HG02759 (cell line): ENCODE measurements around the gene PALLD.

Source experiments
- ATAC-seq: cut with Tn5 transposase; IDR thresholded peaks from one replicate; pipeline ENCODE4 v1.9.1; 2021; ENCODE audit warnings: mild to moderate bottlenecking, moderate library complexity; ENCODE audit not compliant: unreplicated experiment

Gene PALLD

GRCh38 chr4:168882650-168883233 is 385.9 kb downstream of the PALLD start:
- ATAC-seq = no peak

GRCh38 chr4:168883513-168883912 is 386.7 kb downstream of the PALLD start:
- ATAC-seq = no peak

- no peak for ATAC-seq
These were observed 387.6 kb downstream of the PALLD start for GRCh38 chr4:168884251-168885124.

- ATAC-seq = no peak
These were observed 388.5 kb downstream of the PALLD start for GRCh38 chr4:168885400-168885799.

- no peak for ATAC-seq
These were observed 389.5 kb downstream of the PALLD start for GRCh38 chr4:168886351-168886750.

GRCh38 chr4:168887809-168888208 is 391.0 kb downstream of the PALLD start:
- ATAC-seq = no peak

- ATAC-seq = no peak
These were observed 391.9 kb downstream of the PALLD start for GRCh38 chr4:168888715-168889215.

GRCh38 chr4:168891086-168891485 is 394.2 kb downstream of the PALLD start:
- ATAC-seq = no peak

- no peak for ATAC-seq
These were observed 394.8 kb downstream of the PALLD start for GRCh38 chr4:168891688-168892087.

GRCh38 chr4:168892475-168892874 is 395.6 kb downstream of the PALLD start:
- no peak for ATAC-seq

- no peak for ATAC-seq
These were observed 396.4 kb downstream of the PALLD start for GRCh38 chr4:168893205-168893604.

GRCh38 chr4:168893807-168894206 is 397.0 kb downstream of the PALLD start:
- ATAC-seq = peak; percentile 58

GRCh38 chr4:168900080-168900479 is 403.2 kb downstream of the PALLD start:
- no peak for ATAC-seq

- no peak for ATAC-seq
These were observed 410.4 kb downstream of the PALLD start for GRCh38 chr4:168907119-168907698.

GRCh38 chr4:168908093-168908492 is 411.2 kb downstream of the PALLD start:
- no peak for ATAC-seq

- ATAC-seq = no peak
These were observed 412.0 kb downstream of the PALLD start for GRCh38 chr4:168908851-168909273.

GRCh38 chr4:168914095-168914494 is 417.2 kb downstream of the PALLD start:
- ATAC-seq = no peak

- ATAC-seq = no peak
These were observed 420.4 kb downstream of the PALLD start for GRCh38 chr4:168917138-168917779.

- no peak for ATAC-seq
These were observed 423.0 kb downstream of the PALLD start for GRCh38 chr4:168919706-168920324.

- no peak for ATAC-seq
These were observed 423.7 kb downstream of the PALLD start for GRCh38 chr4:168920441-168921065.
